Activated T-helper 1 cell treated with Interleukin-2 at 50 U/mL for 16 hours (primary cell): ENCODE data around the gene LHB.

Source experiments
- DNase-seq: peaks from one replicate; pipeline ENCODE4 v3.0.0-alpha.2; 2020; ENCODE audit warnings: low read depth

LHB gene

DNA sequence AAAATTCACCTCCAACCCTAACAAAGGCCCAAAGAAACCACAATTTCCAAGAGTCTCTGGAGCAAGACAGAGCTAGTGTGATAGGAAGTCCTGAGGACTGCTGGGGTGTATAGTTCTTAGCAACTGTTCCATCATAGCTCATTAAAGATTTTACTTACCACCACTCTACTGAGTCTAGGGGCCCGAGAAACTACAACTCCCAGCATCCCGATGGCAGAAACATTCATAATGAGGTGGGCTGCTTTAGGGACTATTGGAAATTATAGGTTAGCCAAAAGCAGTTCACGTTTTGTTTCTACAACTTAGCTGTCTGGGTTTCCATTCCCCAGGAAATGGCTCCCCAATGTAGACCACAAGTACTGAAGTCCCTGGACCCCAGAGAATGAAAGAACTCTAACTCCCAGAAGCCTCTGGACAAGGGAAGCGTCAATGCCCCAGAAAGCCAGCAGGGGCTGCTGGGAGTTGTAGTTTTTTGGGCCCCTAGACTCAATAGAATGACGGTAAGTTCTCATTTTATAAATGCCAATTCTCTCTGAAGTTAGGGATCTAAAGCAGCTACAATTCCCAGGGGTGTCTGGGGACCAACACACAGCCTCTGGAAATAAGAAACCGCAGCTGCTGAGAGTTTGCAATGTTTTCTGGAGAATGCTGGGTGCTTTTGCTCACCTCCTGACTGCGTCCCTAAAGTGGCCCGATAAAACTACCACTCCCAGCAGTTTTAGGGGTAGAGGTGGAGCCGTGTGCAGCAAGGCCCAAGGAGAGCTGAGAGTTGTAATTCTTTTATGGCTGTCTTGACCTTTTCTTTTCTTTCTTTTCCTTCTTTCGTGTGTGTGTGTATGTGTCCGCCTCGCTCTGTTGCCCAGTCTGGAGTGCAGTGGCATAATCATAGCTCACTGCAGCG lies 40.7 kb downstream of the LHB start:
- no peak for DNase-seq

DNA sequence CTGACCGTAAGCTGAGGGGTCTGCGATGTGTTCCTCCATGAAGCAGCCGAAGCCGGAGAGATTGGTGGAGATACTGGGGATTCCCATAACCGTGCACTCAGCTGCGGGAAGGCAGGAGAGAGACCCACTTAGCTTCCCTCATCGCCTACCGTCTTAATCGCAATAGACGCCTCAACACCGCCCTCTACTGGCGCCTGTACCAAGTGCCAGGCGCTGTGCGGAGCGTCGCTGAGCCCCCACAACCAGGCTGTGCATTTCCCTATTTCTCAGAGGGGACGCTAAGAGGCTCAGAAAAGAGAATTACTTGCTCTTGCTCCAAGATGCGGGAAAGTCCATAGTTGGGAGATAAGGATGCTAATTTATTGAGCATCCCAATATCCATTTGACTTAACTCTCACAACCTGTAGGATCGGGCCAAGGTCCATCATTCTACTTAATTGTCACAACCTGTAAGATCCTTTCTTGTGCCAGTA lies 45.9 kb downstream of the LHB start:
- peak; percentile 66 for DNase-seq

DNA sequence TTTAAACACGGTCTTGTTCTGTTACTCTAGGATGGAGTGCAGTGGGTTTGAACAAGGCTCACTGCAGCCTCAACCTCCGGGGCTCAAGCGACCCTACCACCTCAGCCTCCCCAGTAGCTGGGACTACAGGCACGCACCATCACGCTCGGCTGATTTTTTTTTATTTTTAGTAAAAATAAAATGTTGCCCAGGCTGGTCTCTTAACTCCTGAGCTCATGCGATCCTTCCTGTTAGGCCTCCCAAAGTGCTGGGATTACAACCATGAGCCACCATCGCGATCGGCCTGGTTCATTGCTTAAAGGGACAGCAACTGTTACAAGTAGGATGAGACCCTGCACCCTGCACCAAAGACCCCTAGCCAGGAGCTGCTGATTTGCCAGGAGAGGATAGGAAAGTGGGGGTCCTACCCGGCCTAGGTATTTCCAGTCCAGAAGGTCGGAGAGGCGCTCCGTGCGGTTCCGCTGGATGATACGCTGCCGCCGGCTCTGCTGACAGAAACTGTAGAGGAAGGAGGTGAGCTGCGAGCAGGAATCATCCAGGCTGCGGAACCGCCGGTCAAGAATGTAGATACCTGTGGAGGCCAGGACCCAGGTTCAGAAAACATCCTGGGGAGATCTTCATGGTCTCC lies 46.6 kb downstream of the LHB start:
- no peak for DNase-seq

DNA sequence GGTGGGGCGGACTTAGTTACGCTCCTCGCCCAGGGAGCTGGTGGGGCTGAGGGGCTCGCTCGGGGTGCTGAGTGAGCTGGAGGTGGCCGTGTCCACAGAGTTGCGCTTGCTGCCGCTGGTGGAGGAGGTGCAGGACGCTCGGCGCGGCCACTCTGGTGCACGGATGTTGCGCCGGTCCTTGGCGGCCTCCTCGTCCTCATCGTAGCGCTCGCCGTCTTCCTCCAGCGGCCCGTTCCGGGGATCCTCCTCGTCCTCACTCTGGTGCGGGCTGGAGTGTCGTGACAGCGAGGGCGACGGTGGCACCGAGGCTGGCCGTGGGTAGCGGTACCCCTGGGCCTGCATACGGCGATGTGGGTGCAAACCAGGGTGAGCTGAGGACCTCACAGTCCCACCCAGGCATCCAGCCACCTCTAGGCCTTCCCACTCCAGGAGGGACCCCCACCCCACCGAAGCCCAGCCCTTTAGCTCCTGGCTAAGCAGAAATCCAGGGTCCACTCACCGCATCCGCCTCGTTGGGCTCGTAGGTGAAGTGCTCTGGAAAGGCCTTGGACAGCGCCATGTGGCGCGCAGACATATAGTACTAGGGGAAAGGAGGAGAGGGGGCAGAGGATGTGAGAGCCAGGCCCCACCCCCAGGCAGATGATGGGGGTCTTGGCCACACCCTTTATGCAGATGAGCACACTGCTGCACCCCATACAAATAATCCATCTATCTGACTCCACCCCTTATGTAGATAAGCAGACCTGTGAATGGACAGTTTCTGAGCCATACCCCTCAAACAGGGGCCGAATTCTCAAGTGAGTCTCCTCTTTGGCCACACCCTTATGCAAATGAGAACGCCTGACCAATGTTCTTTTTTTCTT lies 47.4 kb downstream of the LHB start:
- DNase-seq = no peak

DNA sequence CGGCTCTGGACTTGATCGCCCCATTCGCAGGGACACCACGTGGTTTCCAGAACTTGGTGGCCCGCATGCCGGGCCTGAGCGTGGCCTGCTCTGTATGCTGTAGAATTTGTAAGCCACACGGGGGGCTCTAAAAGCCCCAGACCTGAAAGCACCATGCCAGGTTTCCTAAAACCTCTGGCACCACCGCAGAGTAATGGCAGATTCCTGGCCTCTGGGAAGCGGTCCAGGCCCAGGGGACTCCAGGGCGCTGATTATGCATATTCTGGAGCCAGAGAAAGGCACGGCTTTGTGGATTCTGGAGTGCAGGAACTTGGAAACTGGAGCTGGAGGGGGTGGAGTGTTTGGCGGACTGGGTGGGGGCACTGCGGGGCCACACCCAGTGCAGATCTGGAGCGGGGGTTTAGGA lies 48.1 kb downstream of the LHB start:
- no peak for DNase-seq

DNA sequence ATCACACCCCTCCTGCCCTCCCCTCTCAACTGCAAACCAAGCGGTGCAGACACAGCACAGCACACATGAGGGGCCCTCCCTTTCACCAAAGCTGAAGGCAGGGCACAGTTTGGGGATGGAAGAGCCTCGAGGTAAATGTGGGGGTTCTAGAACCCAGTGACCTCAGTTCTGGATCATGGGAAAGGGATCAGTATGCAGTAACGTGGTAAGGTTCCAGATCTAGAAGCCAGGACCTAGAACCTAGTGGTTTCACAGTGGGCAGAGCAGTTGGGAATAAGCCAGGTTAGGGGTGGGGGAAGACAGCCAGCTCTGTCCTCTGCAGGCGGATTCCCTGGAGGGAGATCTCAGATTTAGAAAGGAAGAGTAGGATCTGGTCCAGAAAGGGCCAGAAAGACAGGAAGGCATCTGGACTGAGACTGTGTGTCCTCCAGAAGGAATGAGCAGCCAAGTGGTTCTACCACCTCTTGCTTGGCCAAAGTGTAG lies 48.7 kb downstream of the LHB start:
- no peak for DNase-seq

DNA sequence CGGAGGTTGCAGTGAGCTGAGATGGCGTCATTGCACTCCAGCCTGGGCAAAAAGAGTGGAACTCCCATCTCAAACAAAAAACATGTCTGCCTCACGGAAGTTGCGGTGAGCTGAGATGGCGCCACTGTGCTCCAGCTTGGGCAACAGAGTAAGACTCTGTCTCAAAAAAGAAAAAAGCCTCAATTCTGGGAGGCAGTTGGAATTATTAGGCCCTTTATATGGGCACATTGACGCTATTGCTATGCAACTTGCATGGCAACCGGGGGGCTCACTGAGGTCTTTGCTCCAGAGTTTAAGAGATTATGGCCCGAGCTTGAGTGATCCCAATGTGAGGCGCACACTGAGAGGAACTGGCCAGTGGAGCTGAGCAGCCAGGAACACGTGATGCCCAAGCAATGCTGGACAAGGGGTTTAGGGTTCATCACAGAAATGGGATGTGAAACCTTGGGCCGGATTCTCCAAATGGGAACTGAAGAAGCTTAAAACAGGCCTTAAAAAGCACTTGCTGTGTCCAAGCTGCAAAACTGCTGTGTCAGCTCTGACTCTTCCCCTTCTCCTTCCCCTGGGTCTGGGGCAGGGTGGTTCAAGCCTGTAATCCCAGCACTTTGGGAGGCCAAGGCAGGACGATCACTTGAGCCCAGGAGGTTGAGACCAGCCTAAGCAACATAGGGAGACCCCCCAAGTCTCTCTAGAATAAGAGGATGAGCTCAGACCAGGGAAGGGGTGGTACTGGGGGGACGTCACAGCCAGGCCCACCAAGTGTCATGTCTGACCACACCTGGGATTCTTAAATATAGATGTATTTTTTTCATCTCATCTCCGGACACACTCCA lies 49.3 kb downstream of the LHB start:
- no peak for DNase-seq

DNA sequence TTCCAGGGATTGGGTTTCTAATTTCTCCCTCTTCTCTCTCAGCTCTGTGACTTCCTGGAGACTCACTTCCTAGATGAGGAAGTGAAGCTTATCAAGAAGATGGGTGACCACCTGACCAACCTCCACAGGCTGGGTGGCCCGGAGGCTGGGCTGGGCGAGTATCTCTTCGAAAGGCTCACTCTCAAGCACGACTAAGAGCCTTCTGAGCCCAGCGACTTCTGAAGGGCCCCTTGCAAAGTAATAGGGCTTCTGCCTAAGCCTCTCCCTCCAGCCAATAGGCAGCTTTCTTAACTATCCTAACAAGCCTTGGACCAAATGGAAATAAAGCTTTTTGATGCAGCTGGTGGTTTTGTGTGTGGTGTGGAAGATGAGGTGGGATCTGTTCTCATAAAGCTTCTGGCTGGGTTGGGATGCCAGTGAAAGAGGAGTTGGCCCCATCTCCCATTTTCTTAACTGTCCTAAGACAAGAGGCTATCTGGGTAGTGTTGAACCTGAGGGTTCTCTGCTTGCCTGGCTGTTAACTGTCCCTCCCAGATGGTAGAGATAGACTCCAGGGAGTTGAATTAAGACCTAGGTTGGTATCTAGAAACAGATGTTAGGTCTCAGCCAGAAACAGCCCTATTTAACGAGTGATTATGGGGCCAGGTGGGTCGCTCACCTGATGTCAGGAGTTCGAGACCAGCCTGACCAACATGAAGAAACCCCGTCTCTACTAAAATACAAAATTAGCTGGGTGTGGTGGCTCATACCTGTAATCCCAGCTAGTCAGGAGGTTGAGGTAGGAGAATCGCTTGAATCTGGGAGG lies 50.1 kb downstream of the LHB start:
- DNase-seq = no peak
